CD4-positive, alpha-beta T cell treated with Interleukin-6 at 100 ng/mL for 8 hours (primary cell): Measurements from ENCODE around the gene ARMCX4.
"Not testable (repeated sequence)": the region's sequence is repeated elsewhere in the genome, so short reads cannot be mapped to it uniquely, and the experiment has no call there.

ENCODE experiments used
- DNase-seq: peaks from one replicate; pipeline ENCODE4 v3.0.0-alpha.2; 2020; ENCODE audit warnings: mixed read lengths, low spot score

Gene ARMCX4

DNA sequence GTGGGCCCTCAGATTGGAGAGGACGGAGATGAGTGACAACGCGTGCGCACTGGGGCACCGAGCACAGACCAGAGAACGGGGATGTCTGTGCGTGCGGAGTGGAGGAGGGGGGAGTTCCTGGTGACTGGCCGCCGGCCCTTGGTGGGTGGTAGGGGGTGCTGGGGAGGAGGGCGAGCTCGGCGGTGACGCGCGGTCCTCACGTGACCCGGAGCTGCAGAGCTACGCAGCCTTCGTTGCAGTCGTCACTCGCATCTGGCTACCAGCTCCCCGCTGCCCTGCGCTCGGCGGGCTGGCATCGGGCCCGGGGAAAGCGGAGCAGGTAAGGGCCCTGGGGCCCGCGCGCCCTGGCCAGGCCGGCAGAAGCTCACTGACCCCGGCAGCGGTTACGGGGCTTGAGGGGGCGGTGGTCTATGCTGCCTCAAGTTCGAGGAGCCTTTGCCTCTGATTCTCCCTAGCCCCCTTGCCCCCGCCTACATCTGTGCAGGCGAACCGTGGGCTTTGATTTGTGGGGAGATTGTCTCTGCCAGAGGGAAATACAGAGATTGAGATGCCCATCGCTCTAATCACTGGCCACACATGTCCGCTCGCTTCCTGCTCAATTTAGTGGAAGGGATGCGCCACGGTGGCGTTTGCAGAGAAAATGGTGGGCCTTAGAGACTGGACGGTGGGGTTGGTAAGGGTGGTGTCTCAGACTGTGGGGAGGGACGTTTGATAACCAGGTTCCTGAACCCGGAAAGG lies at the start of gene ARMCX4:
ARMCX4 (plus strand) TSS at position 245 of the 738 bp plus-strand sequence. CDS start 3,134 bp downstream, outside the sequence.
- peak; percentile 19 for DNase-seq

DNA sequence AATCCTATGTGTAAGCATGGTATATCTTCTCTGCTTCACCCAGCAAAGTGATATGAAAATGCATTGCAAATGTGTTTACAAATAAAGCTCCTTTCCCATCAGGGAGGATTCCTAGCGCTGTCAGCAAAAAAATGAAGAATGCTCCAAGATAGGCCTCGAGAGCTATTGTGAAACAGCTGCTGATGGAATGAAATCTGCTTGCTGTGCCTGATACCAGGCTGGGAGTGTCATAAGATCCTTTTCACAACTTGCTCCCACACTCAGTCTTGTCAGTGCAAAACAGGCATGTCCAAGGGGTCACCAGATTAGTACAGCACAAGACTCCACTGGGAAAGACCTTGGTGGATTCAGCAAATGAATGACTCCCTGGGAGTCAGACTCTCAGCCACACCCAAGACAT lies 43.2 kb upstream of the ARMCX4 start:
- DNase-seq, result no peak

DNA sequence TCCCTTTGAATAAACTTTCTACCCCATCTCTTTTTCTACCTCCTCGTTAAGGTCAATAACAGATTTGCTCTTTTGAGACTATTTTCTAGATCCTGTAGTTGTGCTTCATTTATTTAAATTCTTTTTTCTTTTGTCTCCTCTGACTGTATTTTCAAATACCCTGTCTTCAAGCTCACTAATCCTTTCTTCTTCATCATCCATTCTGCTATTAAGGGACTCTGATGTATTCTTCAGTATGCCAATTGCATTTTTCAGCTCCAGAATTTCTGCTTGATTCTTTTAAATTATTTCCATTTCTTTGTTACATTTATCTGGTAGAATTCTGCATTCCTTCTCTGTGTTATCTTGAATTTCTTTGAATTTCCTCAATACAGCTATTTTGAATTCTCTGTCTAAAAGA lies 36.0 kb upstream of the ARMCX4 start:
- DNase-seq, result no peak

DNA sequence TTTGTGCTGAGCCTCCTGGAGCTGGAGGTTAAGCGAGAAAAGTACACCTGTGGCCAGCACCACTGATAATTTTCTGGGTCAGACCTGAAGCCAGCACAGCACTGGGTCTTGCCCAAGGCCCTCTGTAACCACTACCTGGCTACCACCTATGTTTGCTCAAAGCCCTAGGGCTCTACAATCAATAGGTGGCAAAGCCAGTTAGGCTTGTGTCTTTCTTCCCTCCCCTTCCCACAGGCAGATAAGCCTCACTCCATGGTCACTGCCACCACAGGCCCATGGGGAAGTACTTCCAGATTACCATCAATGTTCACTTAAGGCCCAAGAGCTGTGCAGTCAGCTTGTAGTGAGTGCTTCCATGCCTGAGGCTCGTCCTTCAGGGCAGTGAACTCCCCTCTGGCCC lies 35.2 kb upstream of the ARMCX4 start:
- no peak for DNase-seq

DNA sequence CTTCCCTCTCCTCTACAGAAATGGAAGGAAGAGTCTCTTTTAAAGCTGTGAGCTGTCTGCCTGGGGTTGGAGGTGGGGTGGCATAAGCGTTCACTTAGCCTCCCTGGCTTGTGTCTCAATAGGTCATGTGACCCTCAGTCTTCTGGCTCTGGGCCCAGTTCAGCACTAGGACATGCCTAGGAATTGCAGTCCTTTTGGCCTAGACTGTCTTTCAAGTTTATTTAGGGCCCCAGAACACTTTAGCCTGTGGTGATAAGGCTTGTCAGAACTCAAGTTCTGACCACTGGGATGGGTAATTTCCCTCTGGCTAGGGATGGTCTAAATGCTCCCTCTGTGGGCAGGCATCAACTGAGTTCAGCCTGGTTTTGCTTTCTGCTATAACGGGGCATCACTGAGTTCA lies 34.3 kb upstream of the ARMCX4 start:
- DNase-seq, result no peak

DNA sequence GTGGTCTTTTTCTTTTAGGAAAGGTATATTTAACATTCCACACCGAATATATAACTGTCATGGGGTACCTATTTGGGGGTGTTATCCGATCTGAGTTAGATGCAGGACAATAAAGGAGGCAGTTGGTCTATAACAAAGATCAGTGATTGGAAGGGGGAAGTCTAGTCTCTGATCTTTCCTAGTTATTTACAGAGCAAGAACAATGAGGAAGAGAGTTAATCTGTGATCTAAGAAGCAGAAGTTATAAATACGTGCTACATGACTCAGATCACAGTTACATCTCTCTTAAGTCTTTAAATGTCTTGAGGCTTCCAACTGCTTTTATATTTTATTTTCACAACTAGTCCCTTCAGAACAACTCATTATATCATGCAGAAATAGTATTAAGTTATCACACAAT lies 33.2 kb upstream of the ARMCX4 start:
- DNase-seq, result no peak

DNA sequence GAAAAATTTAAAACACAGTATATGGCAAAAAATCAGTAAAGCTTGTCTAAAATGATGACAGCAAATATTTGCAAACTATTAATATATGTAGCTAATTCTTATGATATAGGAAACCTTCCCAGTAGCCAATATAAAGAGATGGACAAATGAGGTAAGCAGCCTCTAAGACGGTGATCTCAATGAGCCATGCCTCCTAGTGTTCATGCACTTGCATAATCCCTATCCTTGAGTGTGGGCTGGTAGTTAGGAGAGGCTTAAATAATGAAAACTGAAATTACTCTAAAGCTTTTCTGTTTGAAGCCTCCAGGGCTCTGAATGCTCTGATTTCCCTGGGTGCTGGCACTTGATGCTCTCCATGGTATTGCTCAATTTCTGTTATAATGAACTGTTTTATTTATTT lies 24.6 kb upstream of the ARMCX4 start:
- no peak for DNase-seq

DNA sequence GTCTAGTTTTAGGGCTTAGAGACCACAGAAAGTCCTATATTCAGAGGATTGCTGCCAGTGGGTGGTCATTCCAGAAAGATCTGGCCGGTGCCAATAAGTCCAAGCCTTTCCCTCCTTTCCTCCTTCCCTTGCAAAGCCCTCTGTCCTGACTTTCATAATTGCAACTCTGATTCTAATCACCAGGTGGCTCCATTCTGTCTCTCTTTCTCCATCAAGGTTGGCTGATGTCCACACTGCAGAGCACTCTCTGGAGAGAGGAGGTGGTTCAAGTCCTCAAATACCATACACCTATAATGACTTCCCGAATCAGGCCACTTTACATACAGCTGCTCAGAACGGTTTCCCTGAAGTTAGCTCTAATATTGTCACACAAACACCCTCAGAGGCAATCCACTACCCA lies 22.4 kb upstream of the ARMCX4 start:
- DNase-seq, result no peak

DNA sequence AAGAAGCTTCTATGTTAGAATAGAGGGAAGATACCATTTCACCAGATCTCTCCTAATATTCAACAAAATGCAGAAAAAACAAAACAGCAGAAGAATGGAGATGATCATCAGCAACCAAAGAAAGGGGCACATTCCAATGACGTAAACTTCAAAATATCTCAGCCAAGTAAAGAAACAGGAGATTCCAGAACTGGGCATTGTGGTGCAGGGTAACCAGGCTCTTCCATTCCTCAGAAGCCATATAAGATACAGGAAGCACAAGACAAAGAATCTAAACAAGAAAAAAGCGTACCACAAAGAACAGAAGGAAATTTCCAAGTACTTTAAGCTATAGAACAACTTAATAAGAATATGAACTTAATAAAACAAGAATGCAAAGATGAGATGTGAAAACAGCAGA lies 6.9 kb upstream of the ARMCX4 start:
- no peak for DNase-seq

DNA sequence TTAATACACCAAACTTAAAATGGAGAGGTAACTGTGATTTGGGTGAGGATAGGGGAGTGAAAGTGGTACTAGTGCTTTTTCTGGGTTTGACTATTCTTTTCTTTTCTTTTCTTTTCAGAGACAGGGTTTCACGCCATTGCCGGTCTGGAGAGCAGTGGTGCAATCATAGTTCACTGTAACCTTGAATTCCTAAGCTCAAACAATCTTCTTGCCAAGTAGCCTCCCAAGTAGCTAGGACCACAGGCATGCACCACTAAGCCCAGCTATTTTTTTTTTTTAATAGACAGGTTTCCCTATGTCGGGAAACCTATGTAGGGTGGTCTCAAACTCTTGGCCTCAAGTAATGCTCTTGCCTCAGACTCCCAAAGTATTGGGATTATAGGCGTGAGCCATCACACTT lies 3.0 kb upstream of the ARMCX4 start:
- no peak for DNase-seq

DNA sequence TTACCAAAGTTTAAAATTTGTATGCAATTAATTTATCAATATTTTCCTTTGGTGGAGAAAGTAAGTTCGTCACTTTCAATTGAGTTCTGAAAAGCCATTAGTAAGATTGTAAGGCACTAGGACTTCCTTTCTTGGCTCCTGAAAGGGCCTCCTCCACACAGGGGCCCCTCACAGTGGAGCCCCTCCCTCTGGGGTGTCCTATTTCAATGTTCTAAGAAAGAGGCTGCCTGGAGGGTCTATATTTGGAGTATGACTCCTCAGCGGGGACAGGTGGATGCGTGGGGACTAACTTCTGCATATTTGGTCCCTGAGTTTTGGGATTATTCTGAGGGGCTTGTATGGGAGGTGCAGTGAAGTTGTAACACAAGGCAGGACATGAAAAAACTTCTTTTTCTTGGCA lies 1.6 kb upstream of the ARMCX4 start:
- DNase-seq, result no peak

DNA sequence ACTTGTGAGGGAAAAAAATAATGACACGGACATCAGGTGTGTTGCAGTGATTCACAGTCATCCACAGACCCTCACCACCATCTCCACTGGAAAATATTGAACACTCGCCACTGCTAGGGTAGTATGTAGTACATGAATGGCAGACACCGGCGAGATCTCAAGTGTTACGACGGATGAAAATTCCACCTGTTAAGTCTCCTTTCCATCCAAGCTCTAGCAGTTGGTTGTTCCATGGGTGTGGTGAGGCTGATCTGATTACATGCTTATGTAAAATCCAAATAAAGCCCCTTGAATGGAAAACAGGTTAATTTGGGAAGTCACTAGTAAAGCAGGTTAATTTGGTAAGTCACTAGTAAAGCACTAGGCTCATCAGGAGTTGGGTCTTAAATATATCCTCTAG lies 1.1 kb upstream of the ARMCX4 start:
- DNase-seq, result no peak

DNA sequence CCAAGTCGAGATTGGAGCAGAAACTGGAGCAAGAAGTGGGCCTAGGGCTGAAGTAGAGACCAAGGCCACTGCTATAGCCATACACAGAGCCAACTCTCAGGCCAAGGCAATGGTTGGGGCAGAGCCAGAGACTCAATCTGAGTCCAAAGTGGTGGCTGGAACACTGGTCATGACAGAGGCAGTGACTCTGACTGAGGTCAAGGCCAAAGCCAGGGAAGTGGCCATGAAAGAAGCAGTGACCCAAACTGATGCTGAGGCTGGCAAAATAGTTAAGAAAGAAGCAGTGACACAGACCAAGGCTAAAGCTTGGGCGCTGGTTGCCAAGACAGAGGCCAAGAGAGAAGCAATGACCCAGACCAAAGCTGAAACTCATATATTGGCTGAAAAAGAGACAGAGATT lies 3.5 kb downstream of the ARMCX4 start:
- no peak for DNase-seq

DNA sequence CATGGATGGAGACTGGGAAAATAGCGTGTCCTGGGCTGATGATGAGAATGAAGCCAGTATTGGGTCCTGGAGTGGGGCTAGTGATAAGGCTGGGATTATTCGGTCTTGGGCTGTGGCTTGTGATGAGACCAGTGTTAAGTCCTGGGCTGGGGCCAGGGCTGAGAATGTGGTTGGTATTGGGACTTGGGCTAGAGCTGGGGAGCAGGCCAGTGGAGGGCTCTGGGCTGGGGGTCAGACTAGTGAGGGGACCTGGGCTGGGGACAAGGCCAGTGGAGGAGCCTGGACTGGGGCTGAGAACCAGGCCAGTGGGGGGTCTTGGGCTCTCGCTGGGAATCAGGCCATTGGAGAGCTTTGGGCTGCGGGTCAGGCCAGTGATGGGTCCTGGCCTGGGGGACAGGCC lies 6.7 kb downstream of the ARMCX4 start:
- DNase-seq, result no peak

DNA sequence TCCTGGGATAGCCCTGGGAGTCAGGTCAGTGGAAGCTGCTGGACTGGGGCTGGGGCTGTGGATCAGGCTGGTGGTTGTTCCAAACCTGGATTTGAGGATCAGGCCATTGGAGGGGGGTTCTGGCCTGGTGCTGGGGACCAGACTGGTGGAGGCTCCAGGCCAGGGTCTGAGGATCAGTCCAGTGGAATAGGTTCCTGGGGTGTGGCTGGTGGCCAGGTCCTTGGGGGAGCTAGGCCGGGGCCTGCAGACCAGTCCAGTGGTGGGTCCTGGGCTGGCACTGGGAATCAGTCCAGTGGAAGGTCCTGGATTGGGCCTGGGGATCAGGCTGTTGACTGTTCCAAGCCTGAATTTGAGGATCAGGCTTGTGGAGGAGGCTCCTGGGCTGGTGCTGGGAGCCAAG lies 8.0 kb downstream of the ARMCX4 start:
- DNase-seq, result no peak

DNA sequence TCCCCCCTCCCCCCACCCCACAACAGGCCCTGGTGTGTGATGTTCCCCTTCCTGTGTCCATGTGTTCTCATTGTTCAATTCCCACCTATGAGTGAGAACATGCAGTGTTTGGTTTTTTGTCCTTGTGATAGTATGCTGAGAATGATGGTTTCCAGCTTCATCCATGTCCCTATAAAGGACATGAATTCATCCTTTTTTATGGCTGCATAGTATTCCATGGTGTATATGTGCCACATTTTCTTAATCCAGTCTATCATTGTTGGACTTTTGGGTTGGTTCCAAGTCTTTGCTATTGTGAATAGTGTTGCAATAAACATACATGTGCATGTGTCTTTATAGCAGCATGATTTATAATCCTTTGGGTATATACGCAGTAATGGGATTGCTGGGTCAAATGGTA lies 17.7 kb downstream of the ARMCX4 start:
- not testable (repeated sequence) for DNase-seq

DNA sequence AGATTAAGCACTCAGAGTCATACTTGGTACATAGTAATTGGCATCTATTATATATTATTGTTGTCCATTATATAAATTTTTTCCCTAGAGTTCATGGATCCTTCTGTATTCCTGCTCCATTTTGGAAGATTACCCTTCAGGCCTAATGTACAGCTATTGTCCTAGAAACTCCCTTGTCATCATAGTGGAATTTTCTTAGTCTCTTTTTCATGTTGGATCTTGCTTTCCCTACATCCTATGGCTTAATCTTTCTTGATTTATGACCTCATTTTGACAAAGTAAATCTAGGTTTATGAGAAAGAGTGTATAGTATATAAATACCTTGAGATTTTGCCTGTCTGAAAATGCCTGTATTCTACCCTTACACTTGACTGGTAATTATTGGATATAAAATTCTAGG lies 22.1 kb downstream of the ARMCX4 start:
- no peak for DNase-seq

DNA sequence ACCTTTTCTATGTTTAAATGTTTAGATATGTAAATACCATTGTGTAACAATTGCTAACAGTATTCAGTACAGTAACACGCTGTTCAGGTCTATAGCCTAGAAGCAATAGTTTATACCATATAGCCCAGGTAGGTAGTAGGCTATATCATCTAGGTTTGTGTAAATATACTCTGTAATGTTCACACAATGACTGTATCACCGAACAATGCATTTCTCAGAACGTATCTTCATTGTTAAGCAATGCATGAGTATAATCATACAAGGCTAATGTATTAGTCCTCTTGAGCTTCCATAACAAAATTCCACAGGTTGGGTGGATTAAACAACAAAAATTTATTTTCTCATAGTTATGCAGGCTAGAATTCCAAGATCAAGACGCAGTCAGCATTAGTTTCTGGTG lies 22.7 kb downstream of the ARMCX4 start:
- no peak for DNase-seq

DNA sequence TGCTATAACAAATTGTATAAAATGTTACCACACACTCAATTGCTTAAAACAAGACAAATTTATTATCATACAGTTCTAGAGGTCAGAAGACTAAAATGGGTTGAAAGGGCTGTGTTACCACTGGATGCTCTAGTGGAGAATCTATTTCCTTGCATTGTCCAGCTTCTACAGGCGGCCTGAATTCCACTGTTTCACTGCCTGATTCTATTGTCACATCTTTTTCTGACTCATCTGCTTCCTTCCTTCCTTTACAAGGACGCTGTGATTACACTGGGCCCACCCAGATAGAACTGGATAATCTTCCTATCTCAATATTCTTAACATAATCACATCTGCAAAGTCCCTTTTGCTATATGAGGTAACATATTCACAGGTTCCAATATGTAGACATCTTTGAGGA lies 45.7 kb downstream of the ARMCX4 start:
- DNase-seq, result no peak
